Measurements from ENCODE around the gene POLR1H. TPM values are rescaled to one million over a fixed set of nuclear protein-coding genes. Genes with fewer than 3 reads are reported as not detected.

The POLR1H gene
- total RNA-seq, 3 donors from 2014 or later (not counting 1 experiment from before 2014, with no cell fraction given), result 21.0 to 36.2 (median 28.5) TPM

DNA sequence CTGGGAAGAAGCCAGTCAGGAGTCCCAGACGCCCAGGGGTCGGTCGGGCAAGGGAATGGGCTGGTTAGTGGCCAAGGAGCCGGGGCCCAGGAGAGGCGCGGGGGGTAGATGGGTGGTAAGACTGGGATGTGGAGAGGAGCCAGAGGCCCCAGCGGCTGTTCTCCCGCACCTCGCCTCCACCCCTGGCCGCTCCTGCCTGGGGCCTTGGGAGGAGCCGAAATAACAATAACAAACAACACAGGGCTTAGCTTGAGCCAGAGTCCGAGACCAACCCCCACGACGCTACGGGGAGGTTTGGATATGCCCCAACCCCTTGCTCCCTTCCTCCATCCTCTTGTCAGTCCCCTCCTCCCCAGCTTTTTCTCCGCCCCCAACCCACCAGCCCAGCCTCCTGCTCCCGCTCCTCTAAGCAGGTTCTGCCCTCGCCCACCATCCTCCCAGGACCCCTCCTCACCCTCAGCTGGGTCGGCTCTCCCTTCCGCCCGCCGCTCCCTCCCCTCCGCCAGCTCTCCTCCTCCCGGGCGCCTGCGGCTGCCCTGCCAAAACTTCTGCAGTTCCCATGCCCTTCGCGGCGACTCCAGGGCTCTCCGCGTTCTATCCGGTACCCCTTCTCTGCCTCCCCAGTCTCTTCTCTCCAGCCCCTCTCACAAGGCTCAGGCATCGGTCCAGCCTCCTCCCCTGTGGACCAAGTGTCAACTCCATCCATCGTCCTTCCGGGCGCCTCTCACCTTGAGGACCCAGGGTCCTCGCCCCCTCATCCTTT lies 13.4 kb downstream of the POLR1H start:
- H3K4me3 ChIP-seq (ENCODE audit: low read length), result no peak overlapping the region
- H3K9me3 Mint-ChIP-seq, result no peaks in the 10 kb centered on the region

DNA sequence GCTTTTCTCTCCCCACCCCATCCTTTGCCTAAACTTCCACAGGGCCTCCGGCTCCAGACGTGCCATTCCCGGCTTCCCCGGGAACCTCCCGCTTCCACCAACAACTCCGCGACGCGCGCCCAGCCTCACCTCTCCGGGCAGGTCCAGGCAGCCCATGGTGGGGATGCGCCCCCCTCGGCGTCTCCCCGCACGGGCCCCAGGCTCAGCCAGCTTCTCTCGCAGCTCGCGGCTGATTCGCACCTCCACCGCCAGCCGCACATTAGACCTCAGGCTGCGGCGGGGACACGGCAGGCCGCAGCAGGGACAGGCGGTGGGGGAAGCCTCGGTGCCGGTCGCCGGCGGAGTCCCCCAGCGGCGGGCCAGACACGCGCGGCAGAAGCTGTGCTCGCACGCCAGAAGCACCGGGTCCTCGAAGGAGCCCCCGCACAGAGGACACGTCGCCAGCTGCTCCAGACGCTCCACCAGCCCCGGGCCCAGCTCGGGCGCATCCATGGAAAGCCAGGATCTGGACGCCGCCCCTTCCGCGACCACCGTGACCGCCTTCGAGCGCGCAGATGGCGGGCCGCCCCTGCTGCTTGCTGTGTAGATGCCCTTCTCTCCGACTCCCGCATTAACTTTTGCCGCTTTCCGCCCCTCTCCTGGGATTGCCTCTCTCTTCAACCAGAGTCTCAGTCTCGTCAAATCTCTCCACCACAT lies 14.2 kb downstream of the POLR1H start, which contains the start of gene RNF39:
TSS of gene RNF39 (minus strand) at position 676 of the 696 bp plus-strand sequence. CDS start at position 492, 184 bp downstream.
- peak in 1 of 3 donors; percentile 34 for ATAC-seq
- TF ChIP-seq, protein P1, sequence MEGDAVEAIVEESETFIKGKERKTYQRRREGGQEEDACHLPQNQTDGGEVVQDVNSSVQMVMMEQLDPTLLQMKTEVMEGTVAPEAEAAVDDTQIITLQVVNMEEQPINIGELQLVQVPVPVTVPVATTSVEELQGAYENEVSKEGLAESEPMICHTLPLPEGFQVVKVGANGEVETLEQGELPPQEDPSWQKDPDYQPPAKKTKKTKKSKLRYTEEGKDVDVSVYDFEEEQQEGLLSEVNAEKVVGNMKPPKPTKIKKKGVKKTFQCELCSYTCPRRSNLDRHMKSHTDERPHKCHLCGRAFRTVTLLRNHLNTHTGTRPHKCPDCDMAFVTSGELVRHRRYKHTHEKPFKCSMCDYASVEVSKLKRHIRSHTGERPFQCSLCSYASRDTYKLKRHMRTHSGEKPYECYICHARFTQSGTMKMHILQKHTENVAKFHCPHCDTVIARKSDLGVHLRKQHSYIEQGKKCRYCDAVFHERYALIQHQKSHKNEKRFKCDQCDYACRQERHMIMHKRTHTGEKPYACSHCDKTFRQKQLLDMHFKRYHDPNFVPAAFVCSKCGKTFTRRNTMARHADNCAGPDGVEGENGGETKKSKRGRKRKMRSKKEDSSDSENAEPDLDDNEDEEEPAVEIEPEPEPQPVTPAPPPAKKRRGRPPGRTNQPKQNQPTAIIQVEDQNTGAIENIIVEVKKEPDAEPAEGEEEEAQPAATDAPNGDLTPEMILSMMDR (IDR thresholded peaks at IDR 0.05), result no peak
- Mint-ChIP-seq H3K36me3 (peaks cover 5% of the 10 kb centered on the region), H3K27ac (no peak within 1 kb of the TSS), H3K4me3 (peak within 1 kb of the TSS; percentile 41), H3K27me3 (ENCODE audit: low read depth in 2 of 2) (peaks cover 62 to 77% of the 10 kb centered on the region in 2 donors), H3K9me3 (no peaks in the 10 kb centered on the region), H3K4me1 (peaks cover 24 to 50% of the 10 kb centered on the region in 2 donors)
- Histone ChIP-seq H3K27ac (ENCODE audit: low read length) (no peak within 1 kb of the TSS), H3K36me3 (ENCODE audit: control insufficient read depth, insufficient read depth, low read length) (peaks cover 3% of the 10 kb centered on the region), H3K4me1 (ENCODE audit: control insufficient read depth, insufficient read depth, low read length) (peaks cover 24% of the 10 kb centered on the region), H3K4me3 (ENCODE audit: low read length) (no peak within 1 kb of the TSS), H3K9me3 (ENCODE audit: control insufficient read depth, insufficient read depth, low read length) (no peaks in the 10 kb centered on the region), H3K27me3 (ENCODE audit: control insufficient read depth, insufficient read depth, low read length) (peaks cover 37% of the 10 kb centered on the region)
- 5% methylated on average over 63 of the region's 64 CpGs for WGBS (ENCODE audit: insufficient coverage)
- intact Hi-C loops (cut with micrococcal nuclease), result no loop called here
- DNase-seq, result peak in 1 of 2 donors; percentile 49

More for the DNA sequence above, 13.4 kb downstream of the POLR1H start:
- peaks cover 35% of the 10 kb centered on the region for H3K27me3 ChIP-seq (ENCODE audit: control insufficient read depth, insufficient read depth, low read length)
- H3K27ac ChIP-seq (ENCODE audit: low read length), result no peak overlapping the region
- Mint-ChIP-seq H3K4me1 (peaks cover 25 to 54% of the 10 kb centered on the region in 2 donors), H3K27ac (no peak overlapping the region), H3K27me3 (ENCODE audit: low read depth in 2 of 2) (peaks cover 57 to 71% of the 10 kb centered on the region in 2 donors), H3K36me3 (peaks cover 12% of the 10 kb centered on the region), H3K4me3 (peak overlapping the region; percentile 22)
- peaks cover 24% of the 10 kb centered on the region for H3K4me1 ChIP-seq (ENCODE audit: control insufficient read depth, insufficient read depth, low read length)
- no peaks in the 10 kb centered on the region for H3K9me3 ChIP-seq (ENCODE audit: control insufficient read depth, insufficient read depth, low read length)
- DNase-seq, result peak in 1 of 2 donors; percentile 27
- 18% methylated on average over 37 of the region's 37 CpGs for WGBS (ENCODE audit: insufficient coverage)
- no peak for ATAC-seq
- H3K36me3 ChIP-seq (ENCODE audit: control insufficient read depth, insufficient read depth, low read length), result peaks cover 10% of the 10 kb centered on the region
- TF ChIP-seq, protein P1 (IDR thresholded peaks at IDR 0.05), result no peak
- intact Hi-C loops (cut with micrococcal nuclease), result no loop called here

- no peak overlapping the region for H3K27ac Mint-ChIP-seq
- Histone ChIP-seq H3K4me3 (ENCODE audit: low read length) (no peak overlapping the region), H3K27me3 (ENCODE audit: control insufficient read depth, insufficient read depth, low read length) (peaks cover 37% of the 10 kb centered on the region), H3K9me3 (ENCODE audit: control insufficient read depth, insufficient read depth, low read length) (no peaks in the 10 kb centered on the region), H3K27ac (ENCODE audit: low read length) (no peak overlapping the region), H3K4me1 (ENCODE audit: control insufficient read depth, insufficient read depth, low read length) (peaks cover 20% of the 10 kb centered on the region), H3K36me3 (ENCODE audit: control insufficient read depth, insufficient read depth, low read length) (no peaks in the 10 kb centered on the region)
- peak in 1 of 3 donors; percentile 20 for ATAC-seq
- peak overlapping the region; percentile 41 for H3K4me3 Mint-ChIP-seq
- peaks cover 62 to 74% of the 10 kb centered on the region in 2 donors for H3K27me3 Mint-ChIP-seq (ENCODE audit: low read depth in 2 of 2)
- H3K36me3 Mint-ChIP-seq, result no peaks in the 10 kb centered on the region
- WGBS (ENCODE audit: insufficient coverage), result 39% methylated on average over 21 of the region's 22 CpGs
- DNase-seq, result peak in 1 of 2 donors; percentile 51
- peaks cover 16 to 43% of the 10 kb centered on the region in 2 donors for H3K4me1 Mint-ChIP-seq
- intact Hi-C loops (cut with micrococcal nuclease), result no loop called here
- TF ChIP-seq, protein P1 (IDR thresholded peaks at IDR 0.05), result peak; percentile 34
- H3K9me3 Mint-ChIP-seq, result no peaks in the 10 kb centered on the region
These were observed 15.0 kb downstream of the POLR1H start for GRCh38 chr6:30075790-30076732.

Data from natural killer cell (primary cell).